Loucy (cell line): ENCODE results near the gene CFP.

Source experiments
- H2AFZ ChIP-seq: fragments of 200-600 bp; sonication (generic); 2 replicates; pipeline ENCODE4 v1.6.0; 2016; ENCODE audit warnings: antibody characterized with exemption, mild to moderate bottlenecking, low read length, moderate library complexity
- H3F3A ChIP-seq: fragments of 200-600 bp; 2 replicates; pipeline ENCODE4 v1.6.0; 2016; ENCODE audit warnings: antibody characterized with exemption, low read depth, mild to moderate bottlenecking
- H3K27me3 ChIP-seq: fragments of 200-600 bp; sonication (generic); 2 replicates; pipeline ENCODE4 v1.6.1; 2014; ENCODE audit warnings: low read length, mild to moderate bottlenecking; ENCODE audit not compliant: insufficient read depth, poor library complexity, severe bottlenecking
- H3K36me3 ChIP-seq: fragments of 200-600 bp; sonication (generic); 2 replicates; pipeline ENCODE4 v1.6.1; 2016; ENCODE audit warnings: low read length; ENCODE audit not compliant: insufficient read depth
- H3K4me1 ChIP-seq: fragments of 200-600 bp; sonication (generic); 2 replicates; pipeline ENCODE4 v1.5.1; 2014; ENCODE audit warnings: low read length, mild to moderate bottlenecking; ENCODE audit not compliant: insufficient read depth, poor library complexity, severe bottlenecking
- H3K4me2 ChIP-seq: fragments of 200-600 bp; sonication (generic); 2 replicates; pipeline ENCODE4 v1.6.0; 2014; ENCODE audit warnings: antibody characterized with exemption, low read length, low read depth, mild to moderate bottlenecking; ENCODE audit not compliant: poor library complexity, severe bottlenecking
- H3K4me3 ChIP-seq: fragments of 200-600 bp; sonication (generic); 2 replicates; pipeline ENCODE4 v1.5.1; 2014; ENCODE audit warnings: low read length, mild to moderate bottlenecking, mixed read lengths; ENCODE audit not compliant: poor library complexity, severe bottlenecking
- H3K79me2 ChIP-seq: fragments of 200-600 bp; sonication (generic); 2 replicates; pipeline ENCODE4 v1.6.1; 2014; ENCODE audit warnings: low read length; ENCODE audit not compliant: insufficient read depth
- H3K9ac ChIP-seq: fragments of 200-600 bp; sonication (generic); 2 replicates; pipeline ENCODE4 v1.6.0; 2014; ENCODE audit warnings: mild to moderate bottlenecking, low read depth, low read length, moderate library complexity; ENCODE audit not compliant: poor library complexity, severe bottlenecking
- H3K9me2 ChIP-seq: fragments of 200-600 bp; sonication (generic); replicated peaks from 2 replicates; pipeline ENCODE4 v1.6.1; 2016; ENCODE audit warnings: low read depth, low read length, mixed read lengths
- H3K9me3 ChIP-seq: fragments of 200-600 bp; sonication (generic); 2 replicates; pipeline ENCODE4 v1.6.1; 2014; ENCODE audit warnings: mild to moderate bottlenecking, antibody characterized with exemption, low read length, low read depth; ENCODE audit not compliant: insufficient read depth
- H4K20me1 ChIP-seq: fragments of 200-600 bp; sonication (generic); 2 replicates; pipeline ENCODE4 v1.6.0; 2014; ENCODE audit warnings: antibody characterized with exemption, low read length, mild to moderate bottlenecking; ENCODE audit not compliant: insufficient read depth, poor library complexity, severe bottlenecking
- EZH2phosphoT487 ChIP-seq: fragments of 200-600 bp; IDR thresholded peaks from 2 replicates; pipeline ENCODE4 v1.6.1; 2018; ENCODE audit warnings: antibody characterized with exemption, mild to moderate bottlenecking, moderate library complexity, borderline replicate concordance
- TF ChIP-seq, protein P1 (sequence below): fragments of 200-600 bp; sonication (generic); conservative IDR thresholded peaks from 2 replicates; pipeline ENCODE4 v1.5.1; 2014; ENCODE audit warnings: mild to moderate bottlenecking, antibody characterized with exemption, low read length

Gene CFP

GRCh38 chrX:47621851-47622250, 7.9 kb downstream of the CFP start:
- no peaks in the 10 kb centered on the region for H3F3A ChIP-seq
- H3K4me2 ChIP-seq = no peak overlapping the region
- H3K9me2 ChIP-seq = no peaks in the 10 kb centered on the region
- H2AFZ ChIP-seq = no peak overlapping the region
- no peaks in the 10 kb centered on the region for H3K36me3 ChIP-seq
- no peak overlapping the region for H3K9ac ChIP-seq
- no peaks in the 10 kb centered on the region for H3K9me3 ChIP-seq
- H3K4me1 ChIP-seq = no peaks in the 10 kb centered on the region
- no peaks in the 10 kb centered on the region for H3K79me2 ChIP-seq
- H3K27me3 ChIP-seq = no peaks in the 10 kb centered on the region
- no peaks in the 10 kb centered on the region for H4K20me1 ChIP-seq
- TF ChIP-seq, protein P1, sequence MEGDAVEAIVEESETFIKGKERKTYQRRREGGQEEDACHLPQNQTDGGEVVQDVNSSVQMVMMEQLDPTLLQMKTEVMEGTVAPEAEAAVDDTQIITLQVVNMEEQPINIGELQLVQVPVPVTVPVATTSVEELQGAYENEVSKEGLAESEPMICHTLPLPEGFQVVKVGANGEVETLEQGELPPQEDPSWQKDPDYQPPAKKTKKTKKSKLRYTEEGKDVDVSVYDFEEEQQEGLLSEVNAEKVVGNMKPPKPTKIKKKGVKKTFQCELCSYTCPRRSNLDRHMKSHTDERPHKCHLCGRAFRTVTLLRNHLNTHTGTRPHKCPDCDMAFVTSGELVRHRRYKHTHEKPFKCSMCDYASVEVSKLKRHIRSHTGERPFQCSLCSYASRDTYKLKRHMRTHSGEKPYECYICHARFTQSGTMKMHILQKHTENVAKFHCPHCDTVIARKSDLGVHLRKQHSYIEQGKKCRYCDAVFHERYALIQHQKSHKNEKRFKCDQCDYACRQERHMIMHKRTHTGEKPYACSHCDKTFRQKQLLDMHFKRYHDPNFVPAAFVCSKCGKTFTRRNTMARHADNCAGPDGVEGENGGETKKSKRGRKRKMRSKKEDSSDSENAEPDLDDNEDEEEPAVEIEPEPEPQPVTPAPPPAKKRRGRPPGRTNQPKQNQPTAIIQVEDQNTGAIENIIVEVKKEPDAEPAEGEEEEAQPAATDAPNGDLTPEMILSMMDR = no peak
- no peak for TF ChIP-seq EZH2phosphoT487
- no peak overlapping the region for H3K4me3 ChIP-seq

DNA sequence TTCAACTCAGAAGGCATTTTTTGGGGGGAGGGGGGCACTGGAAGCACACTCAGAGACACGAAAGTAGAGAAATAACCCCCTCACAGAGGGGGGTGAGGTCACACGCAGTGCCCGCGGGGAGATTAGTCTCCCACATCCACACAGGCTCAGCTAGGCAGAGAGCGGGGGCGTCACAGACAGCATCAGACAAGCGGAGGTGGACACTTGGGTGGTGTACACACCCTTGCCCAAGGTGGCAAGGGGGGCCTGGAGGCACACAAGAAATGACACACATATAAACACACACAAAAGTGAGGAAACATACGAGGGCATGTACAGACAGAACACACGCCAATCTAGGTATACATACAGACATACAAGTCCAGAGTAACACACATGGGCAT, 9.4 kb downstream of the CFP start:
- H3K4me2 ChIP-seq = no peak overlapping the region
- no peak overlapping the region for H3K4me3 ChIP-seq

GRCh38 chrX:47619486-47620302, 10.0 kb downstream of the CFP start, which contains the start of gene SYN1:
SYN1 (minus strand) TSS chrX:47619857; CDS start chrX:47619728, 129 bp downstream.
- Histone ChIP-seq H3K4me1 (no peaks in the 10 kb centered on the region), H3K4me3 (no peak within 1 kb of the TSS), H3K79me2 (no peaks in the 10 kb centered on the region), H3K9ac (no peak within 1 kb of the TSS), H3K27me3 (no peaks in the 10 kb centered on the region), H3K9me2 (no peaks in the 10 kb centered on the region), H4K20me1 (no peaks in the 10 kb centered on the region), H2AFZ (no peak within 1 kb of the TSS), H3K36me3 (no peaks in the 10 kb centered on the region), H3K9me3 (no peaks in the 10 kb centered on the region), H3F3A (no peaks in the 10 kb centered on the region), H3K4me2 (no peak within 1 kb of the TSS)
- TF ChIP-seq, protein P1 = no peak
- no peak for TF ChIP-seq EZH2phosphoT487

More for the DNA sequence above, 9.4 kb downstream of the CFP start:
- H3K27me3 ChIP-seq = no peaks in the 10 kb centered on the region
- H3K4me1 ChIP-seq = no peaks in the 10 kb centered on the region
- H3K9me2 ChIP-seq = no peaks in the 10 kb centered on the region
- no peaks in the 10 kb centered on the region for H3K79me2 ChIP-seq
- no peaks in the 10 kb centered on the region for H3K36me3 ChIP-seq
- H3K9me3 ChIP-seq = no peaks in the 10 kb centered on the region
- no peak overlapping the region for H3K9ac ChIP-seq
- H3F3A ChIP-seq = no peaks in the 10 kb centered on the region
- H2AFZ ChIP-seq = no peak overlapping the region
- H4K20me1 ChIP-seq = no peaks in the 10 kb centered on the region
- TF ChIP-seq, protein P1 = no peak
